Esophagus squamous epithelium (tissue), 4 donors: Measurements from ENCODE around the gene IFI44.

Experiments
- CTCF ChIP-seq, 6 experiments: fragments of 450-650 bp in 4 of 6; fragments of 200-600 bp in 2 of 6; sonication (generic) in 2 of 6; IDR thresholded peaks; one replicate each; pipeline ENCODE4 v1.5.1; 2016 to 2019; ENCODE audit warnings: antibody characterized with exemption in 6 of 6, mild to moderate bottlenecking in 4 of 6, moderate library complexity in 4 of 6
- POLR2A ChIP-seq, 4 donors: fragments of 450-650 bp; IDR thresholded peaks; one replicate each; pipeline ENCODE4 v1.6.1; 2017; ENCODE audit warnings: antibody characterized with exemption in 4 of 4, mild to moderate bottlenecking in 4 of 4, moderate library complexity in 3 of 4

DNA sequence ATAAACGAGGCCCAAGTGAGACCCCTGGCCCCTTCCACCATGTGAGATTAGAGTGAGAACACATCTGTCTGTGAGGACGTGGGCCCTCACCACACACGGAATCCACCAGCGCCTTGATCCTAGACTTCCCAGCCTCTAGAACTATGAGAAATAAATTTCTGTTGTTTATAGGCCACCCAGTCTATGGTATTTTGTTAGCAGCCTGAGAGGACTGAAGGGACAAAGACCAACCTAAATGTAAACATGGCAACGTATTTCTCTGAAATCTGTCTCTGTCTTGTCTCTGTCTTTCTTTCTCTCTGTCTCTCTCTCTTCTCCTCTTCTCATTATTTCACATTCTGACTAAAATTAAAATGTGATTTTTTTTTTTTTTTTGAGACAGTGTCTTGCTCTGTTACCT, 45.0 kb upstream of the IFI44 start:
- no peak for TF ChIP-seq CTCF (IDR thresholded peaks at IDR 0.05)
- no peak for TF ChIP-seq POLR2A (IDR thresholded peaks at IDR 0.05)
